GM21723 (cell line): ENCODE measurements around the gene SF3B2.

ENCODE experiments used
- ATAC-seq: cut with Tn5 transposase; IDR thresholded peaks from one replicate; pipeline ENCODE4 v1.9.1; 2021; ENCODE audit warnings: mild to moderate bottlenecking, moderate library complexity; ENCODE audit not compliant: unreplicated experiment

The SF3B2 gene

GRCh38 chr11:66047541-66048365, 4.4 kb upstream of the SF3B2 start:
- no peak for ATAC-seq

- ATAC-seq: no peak
Observed at GRCh38 chr11:66048547-66049323, 3.4 kb upstream of the SF3B2 start, which contains the start of gene GAL3ST3. Gene GAL3ST3 (minus strand): TSS chr11:66049161. CDS start chr11:66045415, 3,746 bp downstream.

- ATAC-seq: no peak
Observed at GRCh38 chr11:66050581-66051231, 1.5 kb upstream of the SF3B2 start.

GRCh38 chr11:66051371-66051765, 796 bp upstream of the SF3B2 start:
- no peak for ATAC-seq

- no peak for ATAC-seq
Observed at GRCh38 chr11:66052664-66052982, 459 bp downstream of the SF3B2 start.

GRCh38 chr11:66055021-66055420, 2.9 kb downstream of the SF3B2 start:
- no peak for ATAC-seq

- no peak for ATAC-seq
Observed at GRCh38 chr11:66056501-66056900, 4.3 kb downstream of the SF3B2 start.

GRCh38 chr11:66059966-66060680, 8.0 kb downstream of the SF3B2 start:
- ATAC-seq: no peak

GRCh38 chr11:66061268-66061667, 9.1 kb downstream of the SF3B2 start:
- no peak for ATAC-seq

- ATAC-seq: no peak
Observed at GRCh38 chr11:66062408-66062807, 10.2 kb downstream of the SF3B2 start.

GRCh38 chr11:66063900-66064299, 11.7 kb downstream of the SF3B2 start:
- ATAC-seq: no peak

GRCh38 chr11:66064571-66064970, 12.4 kb downstream of the SF3B2 start:
- ATAC-seq: no peak

- ATAC-seq: no peak
Observed at GRCh38 chr11:66066751-66067150, 14.6 kb downstream of the SF3B2 start.

- ATAC-seq: no peak
Observed at GRCh38 chr11:66067640-66068039, 15.5 kb downstream of the SF3B2 start.

- ATAC-seq: no peak
Observed at GRCh38 chr11:66068154-66068821, 16.1 kb downstream of the SF3B2 start.

GRCh38 chr11:66068923-66069714, 17.0 kb downstream of the SF3B2 start:
- peak; percentile 7 for ATAC-seq

GRCh38 chr11:66069715-66070603, 17.8 kb downstream of the SF3B2 start, which contains the start of gene PACS1:
Gene PACS1 (plus strand): TSS chr11:66070272. CDS start chr11:66070487, 215 bp downstream.
- ATAC-seq: peak; percentile 41

GRCh38 chr11:66070604-66071380, 18.6 kb downstream of the SF3B2 start:
- ATAC-seq: peak; percentile 12
